Cardiac fibroblast (primary cell): Measurements from ENCODE around the gene TEP1.

Source experiments
- DNase-seq, 2 donors: peaks; one replicate each; pipeline versions ENCODE4 v3.0.0 to v3.0.0-alpha.2; 2010; ENCODE audit warnings: low read depth in 2 of 2
- H3K4me3 ChIP-seq, 2 donors: replicated peaks in 1 of 2; 1 replicate in 1 of 2; 2 replicates in 1 of 2; pipeline ENCODE4 v1.5.1; 2011; ENCODE audit warnings: low read depth in 2 of 2, low read length in 2 of 2, mild to moderate bottlenecking in 2 of 2, moderate library complexity in 1 of 2
- TF ChIP-seq, protein P1 (sequence below): IDR thresholded peaks from one replicate; pipeline ENCODE4 v1.5.1; 2011; ENCODE audit warnings: low read depth, mild to moderate bottlenecking, low read length, inconsistent platforms

TEP1 gene

DNA sequence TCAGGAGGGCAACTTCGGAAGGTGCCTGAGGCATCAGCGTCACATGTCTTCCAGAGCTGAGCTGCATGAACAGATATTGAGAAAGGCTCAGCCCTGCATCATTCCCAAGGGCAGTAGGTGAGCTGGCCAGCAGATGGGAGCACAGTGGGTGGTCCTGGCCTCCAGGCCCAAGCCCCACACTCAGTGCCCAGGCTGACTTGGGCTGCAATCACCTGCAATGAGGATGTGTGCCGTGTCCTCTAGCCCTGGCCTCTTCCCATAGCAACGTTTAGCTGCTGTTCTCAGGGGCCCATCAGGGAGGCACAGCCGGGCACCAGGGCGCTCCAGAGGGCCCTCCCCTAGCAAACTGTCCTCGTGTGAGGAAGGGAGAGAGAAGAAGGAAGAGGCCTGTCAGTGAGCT lies 32.0 kb downstream of the TEP1 start:
- TF ChIP-seq, protein P1, sequence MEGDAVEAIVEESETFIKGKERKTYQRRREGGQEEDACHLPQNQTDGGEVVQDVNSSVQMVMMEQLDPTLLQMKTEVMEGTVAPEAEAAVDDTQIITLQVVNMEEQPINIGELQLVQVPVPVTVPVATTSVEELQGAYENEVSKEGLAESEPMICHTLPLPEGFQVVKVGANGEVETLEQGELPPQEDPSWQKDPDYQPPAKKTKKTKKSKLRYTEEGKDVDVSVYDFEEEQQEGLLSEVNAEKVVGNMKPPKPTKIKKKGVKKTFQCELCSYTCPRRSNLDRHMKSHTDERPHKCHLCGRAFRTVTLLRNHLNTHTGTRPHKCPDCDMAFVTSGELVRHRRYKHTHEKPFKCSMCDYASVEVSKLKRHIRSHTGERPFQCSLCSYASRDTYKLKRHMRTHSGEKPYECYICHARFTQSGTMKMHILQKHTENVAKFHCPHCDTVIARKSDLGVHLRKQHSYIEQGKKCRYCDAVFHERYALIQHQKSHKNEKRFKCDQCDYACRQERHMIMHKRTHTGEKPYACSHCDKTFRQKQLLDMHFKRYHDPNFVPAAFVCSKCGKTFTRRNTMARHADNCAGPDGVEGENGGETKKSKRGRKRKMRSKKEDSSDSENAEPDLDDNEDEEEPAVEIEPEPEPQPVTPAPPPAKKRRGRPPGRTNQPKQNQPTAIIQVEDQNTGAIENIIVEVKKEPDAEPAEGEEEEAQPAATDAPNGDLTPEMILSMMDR: no peak
- no peak overlapping the region for H3K4me3 ChIP-seq
- no peak for DNase-seq

DNA sequence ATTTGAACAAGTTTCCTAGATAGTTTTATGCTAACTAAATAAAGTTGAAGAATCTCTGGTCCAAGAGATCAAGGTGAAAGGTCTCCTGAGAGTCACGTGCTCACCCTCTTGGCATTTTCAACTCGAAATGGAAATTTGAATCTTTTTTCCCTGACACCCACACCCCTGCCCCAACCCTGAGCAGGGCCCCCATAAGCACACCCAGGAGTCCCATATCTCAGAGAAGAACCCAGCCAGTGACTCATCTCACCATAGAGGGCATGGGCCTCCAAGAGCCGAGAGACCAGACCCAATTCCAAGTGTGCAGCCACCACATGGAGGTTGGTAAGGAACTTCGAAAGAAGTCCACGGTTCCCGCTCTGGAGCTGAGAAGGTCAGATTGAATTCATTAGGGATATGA lies 32.6 kb downstream of the TEP1 start:
- TF ChIP-seq, protein P1: no peak
- no peak overlapping the region for H3K4me3 ChIP-seq
- no peak for DNase-seq

DNA sequence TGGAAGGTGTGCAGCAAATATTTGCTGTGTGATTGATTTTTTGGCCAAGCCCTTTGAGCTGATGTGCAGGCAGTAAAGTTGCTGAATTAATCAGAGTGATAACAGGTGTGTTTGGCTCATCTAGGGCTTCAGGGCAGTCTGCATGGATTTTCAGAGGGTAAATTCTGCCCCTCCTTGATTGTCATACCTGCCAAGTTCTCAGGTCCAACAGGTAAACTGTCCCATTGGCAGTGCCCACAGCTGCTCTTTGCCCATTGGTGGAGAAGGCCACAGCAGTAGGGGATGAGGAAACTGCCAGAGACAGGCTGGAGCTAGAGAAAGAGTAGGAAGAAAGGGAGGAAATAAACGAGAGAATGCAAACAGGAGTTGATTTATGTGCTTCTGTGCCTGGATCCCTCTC lies 33.6 kb downstream of the TEP1 start:
- no peak overlapping the region for H3K4me3 ChIP-seq
- TF ChIP-seq, protein P1: no peak
- no peak for DNase-seq

DNA sequence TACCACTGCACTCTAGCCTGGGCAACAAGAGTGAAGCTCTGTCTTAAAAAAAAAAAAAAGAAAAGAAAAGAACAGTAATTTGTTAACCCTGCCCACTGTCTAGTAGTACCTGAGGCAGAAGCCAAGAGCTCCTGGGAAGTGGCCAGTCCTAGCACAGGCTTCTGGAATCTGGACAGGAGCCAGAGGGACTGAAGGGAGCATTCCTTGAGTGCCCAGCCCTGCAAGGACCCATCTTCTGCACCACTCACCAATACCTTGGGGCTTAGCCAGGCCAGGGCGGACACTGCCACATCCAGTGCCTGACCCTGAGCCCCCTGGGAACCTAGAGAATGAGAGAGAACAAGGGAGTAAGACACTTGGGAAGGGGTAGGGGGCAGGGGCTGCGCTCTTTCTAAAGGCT lies 36.1 kb downstream of the TEP1 start:
- TF ChIP-seq, protein P1: no peak
- DNase-seq: peak in 1 of 2 donors; percentile 8
- H3K4me3 ChIP-seq: no peak overlapping the region

DNA sequence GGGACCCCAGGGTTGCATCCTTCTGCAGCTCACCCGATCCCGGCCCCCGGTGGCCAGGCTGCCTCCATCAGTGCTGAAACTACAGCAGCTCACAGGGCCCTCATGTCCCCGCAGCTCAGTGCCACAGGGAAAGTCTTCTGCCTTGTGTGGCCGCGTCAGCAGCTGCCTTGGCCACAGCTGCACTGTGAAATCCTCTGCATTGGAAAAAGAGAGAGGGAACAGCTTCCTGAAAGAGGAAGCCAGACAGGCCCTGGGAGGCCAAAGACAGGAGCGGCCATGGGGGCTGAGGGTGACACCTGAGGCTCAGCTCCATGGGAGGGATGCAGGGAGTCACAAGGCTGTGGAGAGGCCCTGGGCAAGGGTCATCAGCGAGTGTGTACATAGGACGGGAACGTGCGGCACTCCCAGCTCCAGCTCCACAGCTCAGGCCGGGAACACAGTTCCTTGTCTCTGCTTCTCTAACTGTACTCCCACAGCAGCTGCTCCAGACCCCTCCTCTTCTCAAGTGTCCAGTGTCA lies 37.2 kb downstream of the TEP1 start:
- no peak for DNase-seq
- no peak overlapping the region for H3K4me3 ChIP-seq
- TF ChIP-seq, protein P1: no peak

DNA sequence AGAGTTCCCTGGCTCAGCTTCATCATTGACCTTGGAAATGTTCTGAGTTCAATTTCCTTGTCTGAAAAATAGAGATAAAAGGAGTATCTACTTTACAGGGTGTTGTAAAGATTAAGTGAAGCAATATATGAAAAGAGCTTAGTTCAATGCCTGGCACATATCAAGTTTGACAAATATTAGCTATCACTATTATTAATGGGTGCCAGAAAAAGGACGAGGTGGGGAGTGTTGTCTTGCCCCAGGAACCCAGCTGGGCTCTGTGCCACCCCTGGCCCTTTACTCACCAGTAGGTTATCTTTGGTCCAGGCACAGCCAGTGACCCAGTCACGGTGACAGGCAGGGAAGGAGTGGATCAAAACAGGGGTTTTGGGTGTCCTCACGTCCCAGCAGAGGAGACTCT lies 37.8 kb downstream of the TEP1 start:
- H3K4me3 ChIP-seq: no peak overlapping the region
- no peak for DNase-seq
- TF ChIP-seq, protein P1: no peak

DNA sequence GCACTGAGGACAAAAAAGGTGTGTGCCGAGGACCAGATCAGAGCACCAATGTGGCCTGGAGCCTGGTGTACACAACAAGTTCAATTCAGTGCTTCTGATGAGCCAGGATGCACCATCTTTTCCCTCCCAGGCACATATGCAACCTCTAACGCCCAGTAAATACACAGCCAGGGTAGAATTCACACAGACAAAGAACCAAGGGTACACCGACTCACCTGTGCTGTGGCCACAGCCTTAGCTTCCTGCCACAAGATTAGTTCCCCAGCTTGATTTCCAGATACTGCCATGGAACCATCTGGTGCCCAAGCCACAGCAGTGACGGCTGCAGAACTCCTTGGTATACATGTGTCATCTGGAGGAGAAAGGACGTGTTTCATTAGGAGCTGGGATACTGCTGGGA lies 40.5 kb downstream of the TEP1 start:
- TF ChIP-seq, protein P1: no peak
- no peak for DNase-seq
- H3K4me3 ChIP-seq: no peak overlapping the region
